IPS-NIHi11 (cell line): Measurements from ENCODE around the gene SPATA32.
"Not testable (repeated sequence)": the region's sequence is repeated elsewhere in the genome, so short reads cannot be mapped to it uniquely, and the experiment has no call there.

Experiments used
- DNase-seq: peaks from one replicate; pipeline ENCODE4 v3.0.0; 2012; ENCODE audit warnings: mixed read lengths, low spot score

Gene SPATA32

DNA sequence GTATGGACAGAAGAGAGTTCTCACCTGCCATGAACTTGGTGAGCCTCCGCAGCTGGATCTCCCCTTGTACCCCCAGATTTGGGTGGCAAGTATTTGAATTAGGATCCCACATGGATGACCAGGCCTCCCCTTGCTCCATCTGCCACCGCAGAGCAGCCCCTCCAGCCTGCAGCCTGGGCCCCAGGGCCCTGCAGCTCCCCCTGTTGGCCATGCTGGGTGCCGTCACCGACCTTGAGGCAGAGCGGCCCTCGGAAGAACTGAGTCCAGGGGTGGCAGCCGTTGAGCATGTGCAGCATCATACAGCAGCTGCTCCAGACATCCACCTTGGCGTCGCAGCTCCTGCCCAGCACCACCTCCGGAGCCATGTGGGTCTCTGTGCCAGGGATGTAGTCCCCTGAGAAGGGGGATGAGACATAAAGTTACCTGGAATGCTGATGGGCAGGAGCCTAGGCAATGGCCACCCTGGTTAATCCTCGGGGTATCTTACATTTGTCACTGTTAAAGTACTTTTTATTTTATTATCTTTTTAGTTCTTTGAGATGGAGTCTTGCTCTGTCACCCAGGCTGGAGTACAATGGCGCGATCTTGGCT lies 9.0 kb upstream of the SPATA32 start:
- peak; percentile 91 for DNase-seq

DNA sequence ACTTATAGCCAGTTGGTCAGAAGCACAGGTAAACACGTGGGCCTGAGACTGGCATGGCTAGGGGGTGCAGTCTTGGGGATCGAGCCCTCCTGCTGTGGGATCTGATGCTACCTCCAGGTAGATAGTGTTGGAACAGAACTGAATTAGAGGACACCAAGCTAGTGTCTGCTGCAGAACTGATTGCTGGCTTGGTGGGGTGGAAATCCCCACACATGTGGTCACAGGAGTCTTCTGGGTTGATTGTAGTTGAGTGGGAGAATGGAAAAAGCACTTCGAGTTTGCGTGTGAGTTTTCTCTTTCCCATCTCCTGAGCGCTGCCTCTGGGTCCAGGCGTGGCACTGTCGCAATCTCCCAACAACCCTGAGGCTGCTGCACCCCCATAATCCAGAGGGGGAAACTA lies 8.0 kb upstream of the SPATA32 start:
- no peak for DNase-seq

DNA sequence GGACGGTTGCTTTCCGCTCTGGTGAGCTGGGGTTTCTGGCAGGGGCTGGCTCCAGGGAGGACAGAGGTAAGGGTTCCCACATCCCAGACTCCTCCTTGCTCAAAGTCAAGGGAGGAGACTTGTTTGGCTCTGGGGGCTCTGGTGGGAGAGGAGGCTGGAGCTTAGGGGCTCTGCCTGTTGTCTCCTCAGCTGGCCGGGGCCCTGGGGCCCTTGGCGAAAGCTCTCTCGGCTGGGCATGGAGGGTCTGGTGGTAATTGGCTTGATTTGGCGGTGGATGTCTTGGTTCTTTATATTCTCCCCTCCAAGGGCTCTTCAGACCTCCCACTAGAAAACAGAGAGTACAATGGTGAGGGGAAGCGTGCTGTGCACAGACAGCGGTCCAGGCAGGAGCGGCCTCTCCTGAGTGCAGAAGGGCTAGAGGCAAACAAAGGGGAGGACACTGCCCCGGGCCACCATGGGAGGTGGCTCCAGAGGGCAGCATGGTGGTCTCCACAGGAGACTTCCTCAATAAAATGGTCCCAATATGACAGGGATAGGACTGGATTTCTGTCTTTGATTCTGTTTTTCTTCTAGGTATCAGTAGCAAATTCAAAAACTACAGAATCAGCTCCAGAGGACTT lies 5.7 kb upstream of the SPATA32 start:
- no peak for DNase-seq

DNA sequence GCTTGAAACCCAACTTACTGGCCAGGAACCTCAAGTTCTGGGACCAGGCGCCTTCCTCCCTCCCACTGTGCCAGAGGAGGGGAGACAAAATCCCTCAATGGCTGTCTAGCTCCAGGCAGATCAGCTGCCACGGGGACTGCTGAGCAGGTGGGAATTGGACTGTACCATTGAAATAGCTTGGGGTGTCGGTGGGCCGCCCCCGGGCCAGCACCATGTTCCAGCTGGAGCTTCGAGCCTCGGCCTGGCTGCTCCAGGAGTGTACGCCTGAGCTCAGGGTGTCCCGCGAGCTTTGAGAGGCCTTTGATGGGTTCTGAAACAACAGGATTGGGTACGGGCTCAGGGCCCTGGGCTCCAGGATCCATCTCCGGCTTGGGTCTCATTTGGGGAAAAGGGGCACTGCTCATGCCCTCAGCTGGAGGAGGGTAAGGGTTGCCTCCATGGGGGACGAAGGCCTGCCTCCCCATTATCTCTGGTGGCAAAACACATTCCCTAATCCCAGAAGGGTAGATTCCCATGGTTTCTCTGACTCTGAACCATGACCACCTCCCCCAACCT lies 4.6 kb upstream of the SPATA32 start:
- no peak for DNase-seq

DNA sequence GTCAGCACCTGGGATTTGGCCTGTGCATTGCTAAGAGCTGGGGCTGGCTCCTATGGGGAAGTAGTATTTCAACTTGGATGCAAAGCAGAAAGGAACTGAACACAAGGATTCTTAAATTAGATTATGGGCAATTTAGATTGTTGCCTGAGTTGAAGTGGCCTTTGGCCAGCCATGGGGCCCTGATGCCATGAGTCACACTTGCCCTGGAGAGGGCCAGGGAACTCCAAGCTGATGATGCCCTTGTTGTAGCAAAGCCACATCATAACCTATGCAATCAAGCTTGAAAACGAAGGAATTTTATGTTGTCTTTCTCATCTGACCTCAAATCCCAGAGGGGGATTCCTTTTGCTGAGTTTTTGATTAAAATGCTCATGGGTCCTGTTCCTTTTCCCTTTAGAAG lies 3.9 kb upstream of the SPATA32 start:
- no peak for DNase-seq

DNA sequence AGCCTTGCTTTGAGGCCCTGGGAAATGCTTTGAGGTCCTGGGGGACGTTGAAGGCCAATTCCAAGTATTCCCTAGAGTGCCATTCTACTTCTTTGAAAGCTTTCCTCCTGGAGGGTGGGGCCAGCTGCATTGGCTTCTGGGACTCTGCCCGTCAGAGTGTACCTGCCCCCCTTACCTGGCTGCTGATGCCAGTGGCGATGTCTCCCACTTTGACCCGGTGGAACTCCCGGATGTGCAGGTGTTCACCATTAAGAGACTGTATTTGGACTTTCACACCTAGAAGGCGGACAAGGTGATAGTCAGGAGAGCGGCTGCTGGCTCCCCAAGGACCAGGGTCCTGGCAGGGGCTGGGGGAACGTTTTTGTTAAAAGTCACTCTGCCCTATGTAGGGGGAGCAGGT lies 3.1 kb upstream of the SPATA32 start:
- no peak for DNase-seq

DNA sequence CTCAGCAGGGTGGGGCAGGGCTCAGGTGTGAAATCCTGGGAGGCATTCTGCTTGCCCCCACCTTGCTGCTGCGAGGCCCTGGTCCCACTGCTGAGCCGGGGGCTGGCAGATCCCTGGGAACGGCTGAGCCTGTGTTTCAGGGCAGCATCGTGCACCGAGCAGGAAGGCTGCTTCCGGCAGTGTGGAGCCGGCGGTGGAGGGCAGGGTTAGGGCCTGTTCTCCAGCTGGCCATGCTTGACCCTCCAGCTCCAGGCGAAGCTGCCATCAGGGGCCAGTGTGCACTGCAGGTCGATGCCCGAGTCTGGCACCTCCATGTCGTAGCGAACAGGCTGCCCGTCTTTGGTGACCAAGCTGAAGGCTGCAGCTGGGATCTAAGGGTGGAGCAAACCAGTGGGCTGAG lies 2.5 kb upstream of the SPATA32 start:
- DNase-seq = no peak

DNA sequence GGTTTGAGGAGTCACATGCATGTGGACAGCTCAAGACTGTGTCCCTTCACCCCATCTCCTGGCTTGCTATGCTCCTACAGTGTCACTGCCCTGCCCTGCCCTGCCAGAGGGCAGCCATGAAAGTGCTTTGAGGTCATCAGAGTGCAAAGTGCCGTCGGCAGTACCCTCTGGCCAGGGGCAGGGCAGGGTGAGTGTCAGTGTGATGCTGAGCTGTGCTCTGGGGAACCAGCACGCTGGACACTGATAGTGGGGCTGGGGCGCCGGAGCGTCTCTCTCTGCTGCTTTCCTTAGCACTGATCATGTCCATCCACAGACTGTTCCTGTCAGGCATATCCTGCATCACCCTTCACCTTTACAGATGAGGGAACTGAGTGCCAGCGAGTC lies 1.6 kb upstream of the SPATA32 start:
- DNase-seq = no peak

DNA sequence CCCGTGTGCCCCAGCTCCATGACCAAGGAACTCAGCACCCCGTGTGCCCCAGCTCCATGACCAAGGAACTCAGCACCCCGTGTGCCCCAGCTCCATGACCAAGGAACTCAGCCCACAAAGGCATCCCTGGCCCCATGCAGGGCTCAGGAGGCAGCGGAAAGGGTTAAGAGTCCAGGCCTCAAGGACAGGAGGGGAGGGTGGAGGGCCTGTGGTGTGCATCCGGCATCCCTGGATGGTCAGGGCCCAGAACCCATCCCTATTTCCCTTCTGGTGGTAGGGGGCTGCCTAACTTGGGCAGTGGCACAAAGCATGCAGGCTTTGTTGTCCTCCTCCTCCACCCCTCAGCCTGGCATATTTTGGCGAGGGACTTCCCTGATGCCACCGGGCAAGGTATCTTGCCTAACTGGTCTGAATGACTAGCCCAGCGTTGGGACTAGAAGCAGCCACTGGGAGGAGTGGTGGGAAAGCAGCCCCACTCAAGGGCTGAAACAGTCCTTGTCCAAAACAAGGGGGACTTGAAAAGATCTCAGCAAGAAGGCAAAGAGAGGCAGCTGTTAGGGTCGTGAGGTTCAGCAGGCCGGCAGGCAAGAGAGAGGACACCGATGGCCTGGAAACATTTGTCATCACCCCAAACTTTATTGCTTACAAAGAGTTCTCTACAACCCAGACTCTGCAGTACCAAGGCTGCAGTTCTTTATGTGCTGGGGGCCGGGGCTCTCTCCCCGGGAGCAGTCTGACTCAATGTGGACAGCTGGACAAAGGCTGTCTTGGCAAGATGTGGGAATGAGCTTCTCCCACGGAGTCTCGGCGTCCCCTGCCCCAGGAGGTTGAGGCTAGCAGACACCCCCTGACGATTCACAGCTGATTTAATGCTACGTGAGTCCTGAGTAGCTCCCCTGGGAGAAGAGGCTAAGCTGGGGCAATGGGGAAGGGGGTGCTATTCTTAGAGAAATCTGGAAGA lies 902 bp upstream of the SPATA32 start:
- DNase-seq = no peak

DNA sequence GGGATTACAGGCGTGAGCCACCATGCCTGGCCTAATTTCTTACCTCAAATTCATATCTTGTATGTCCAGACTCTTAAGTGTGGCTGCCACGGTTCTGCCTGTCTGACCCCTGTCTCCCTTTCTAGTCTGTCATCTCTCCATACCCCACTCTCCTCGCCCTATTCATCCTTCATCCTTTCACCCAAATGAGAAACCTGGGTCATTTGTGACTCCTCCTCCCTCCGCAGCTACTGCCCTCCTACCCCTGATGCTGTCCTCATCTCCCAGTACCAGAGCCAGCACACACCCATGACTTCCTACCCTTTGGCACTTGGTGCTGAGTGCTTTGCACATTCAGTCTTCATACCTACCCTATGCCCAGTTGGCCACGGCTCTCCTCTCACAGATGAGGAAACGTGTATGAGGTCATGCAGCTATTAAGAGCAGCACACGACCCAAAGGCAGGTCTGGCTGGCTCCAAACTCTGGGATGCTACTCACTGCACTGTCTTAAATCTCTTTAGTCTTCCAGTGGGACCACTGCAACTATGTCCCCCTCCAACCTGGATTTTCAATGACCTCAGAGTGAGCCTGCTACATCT lies 1.6 kb downstream of the SPATA32 start:
- DNase-seq = no peak

DNA sequence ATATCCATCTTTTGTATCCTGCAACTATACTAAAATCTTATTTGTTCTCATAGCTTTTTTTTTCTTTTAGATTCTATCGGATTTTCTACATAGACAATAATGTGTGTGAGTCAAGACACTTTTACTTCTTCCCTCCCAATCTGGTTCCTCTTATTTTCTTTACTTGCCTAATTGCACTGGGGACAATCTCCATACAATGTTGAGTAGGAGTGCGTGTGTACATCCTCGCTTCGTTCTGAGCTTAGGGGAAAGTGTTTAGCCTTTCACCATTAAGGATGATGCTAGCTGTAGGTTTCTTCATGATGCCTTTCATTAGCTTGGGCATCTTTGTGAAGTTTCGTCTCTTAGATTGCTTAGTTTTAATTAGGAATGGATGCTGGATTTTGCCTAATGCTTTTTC lies 2.9 kb downstream of the SPATA32 start:
- DNase-seq = no peak

DNA sequence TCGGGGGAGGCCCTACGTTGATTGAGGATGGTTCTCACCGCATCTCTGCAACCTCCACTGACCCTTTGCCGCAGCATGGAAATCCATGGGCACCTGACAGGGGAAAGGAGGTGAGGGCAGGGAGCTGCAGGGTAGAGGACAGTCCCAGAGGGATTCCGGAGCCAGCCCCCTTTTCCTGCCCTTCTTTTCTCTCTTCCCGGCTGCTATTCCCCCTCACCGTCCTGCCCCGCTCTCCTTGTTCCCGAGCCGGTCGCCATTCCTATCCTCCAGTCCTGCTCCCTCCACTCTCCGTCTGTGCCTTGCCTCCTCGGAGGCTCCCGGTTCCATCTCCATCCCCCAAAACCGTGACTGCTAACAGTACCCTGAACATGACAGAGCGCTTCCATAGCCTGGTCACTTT lies 4.8 kb downstream of the SPATA32 start:
- DNase-seq = peak; percentile 41

DNA sequence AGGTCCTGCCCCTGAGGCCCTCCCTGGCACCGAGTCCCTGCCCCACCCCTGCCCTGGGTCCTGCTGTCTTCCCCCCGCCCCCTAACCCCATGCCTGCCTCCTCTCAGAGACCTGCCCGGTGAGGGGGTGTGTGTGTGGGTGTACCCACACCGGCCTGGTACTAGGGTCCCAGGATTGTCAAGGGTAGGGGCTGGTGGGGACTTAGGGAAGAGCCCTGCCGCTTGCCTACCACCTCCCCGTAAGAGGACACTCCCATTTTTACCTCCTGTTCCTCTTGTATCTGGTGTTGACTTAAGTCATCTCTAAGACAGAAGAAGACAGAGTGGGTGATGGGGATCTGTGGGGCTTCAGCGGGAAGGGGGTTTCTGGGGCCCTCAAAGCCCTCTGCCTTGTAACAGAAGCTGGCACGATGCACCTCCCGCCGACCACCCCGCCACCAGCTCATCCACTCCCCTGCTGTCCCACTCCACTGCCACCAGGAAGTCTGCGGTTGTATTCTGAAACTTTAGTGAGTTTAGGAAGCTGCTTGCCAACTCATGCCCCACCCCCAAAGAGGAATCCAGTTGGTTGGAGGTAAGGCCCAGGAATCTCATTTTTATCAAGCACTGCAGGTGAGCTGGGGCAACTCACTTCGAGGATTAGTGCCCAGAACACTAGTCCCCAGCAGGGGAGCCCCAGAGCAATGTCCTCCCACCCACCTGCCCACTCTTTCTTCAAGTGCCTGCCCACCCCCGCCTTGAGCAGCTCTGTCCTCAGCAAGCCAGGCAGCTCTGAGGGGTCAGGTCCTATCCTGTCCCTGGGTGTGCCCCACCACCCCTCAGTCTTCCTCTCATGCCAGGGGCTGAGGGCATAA lies 5.6 kb downstream of the SPATA32 start:
- peak; percentile 65 for DNase-seq

DNA sequence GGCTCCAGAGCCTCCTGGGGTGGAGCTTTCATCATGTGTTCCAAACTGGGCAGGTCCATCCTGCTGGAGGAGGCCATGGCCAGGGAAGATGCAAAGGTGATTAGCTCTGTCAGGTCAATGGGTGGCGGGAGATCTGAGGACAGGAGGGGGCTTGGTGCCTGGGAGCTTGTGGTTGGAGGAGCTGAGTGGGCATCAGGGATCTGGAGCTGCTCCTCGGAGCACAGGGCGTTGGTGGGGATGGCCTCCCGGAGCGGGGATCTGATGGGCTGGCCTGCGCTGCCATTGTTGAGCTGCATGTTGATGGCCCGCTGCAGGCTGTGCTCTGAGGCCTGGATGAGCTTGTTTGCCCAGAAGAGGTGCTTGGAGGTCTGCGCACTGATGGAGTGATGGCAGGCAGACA lies 6.5 kb downstream of the SPATA32 start:
- no peak for DNase-seq

DNA sequence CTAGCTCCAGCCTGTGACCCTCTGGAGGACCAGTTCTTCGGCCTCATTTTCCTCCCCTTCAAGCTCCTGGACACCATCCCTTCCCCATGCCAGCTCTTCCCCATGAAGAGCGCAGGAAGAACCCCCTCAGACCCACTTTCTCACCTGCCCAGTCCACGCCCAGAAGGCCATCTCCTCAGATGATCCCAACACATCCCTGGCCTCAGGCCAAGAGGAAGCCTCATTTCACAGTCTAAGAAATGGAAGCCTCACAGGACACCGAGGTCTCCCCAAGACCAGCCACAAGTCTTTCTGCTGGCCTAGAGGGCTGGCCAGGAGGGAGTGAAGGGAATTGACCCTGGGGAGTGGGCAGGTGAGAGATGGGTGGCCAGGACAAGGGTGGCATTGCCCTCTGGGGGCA lies 8.0 kb downstream of the SPATA32 start:
- no peak for DNase-seq

DNA sequence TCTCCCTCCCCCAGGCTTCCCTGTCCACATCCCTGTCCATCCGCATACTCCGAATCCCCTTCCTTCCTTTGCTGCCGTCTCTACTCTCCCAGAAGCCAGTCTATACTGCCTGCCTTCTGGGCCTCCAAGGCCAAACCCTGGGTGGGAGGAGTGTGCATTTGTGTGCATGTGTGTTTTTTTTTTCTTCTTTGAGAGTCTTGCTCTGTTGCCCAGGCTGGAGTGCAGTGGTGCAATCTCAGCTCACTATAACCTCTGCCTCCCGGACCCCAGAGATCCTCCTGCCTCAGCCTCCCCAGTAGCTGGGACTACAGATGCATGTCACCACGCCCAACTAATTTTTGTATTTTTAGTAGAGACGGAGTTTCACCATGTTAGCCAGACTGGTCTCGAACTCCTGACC lies 8.7 kb downstream of the SPATA32 start:
- not testable (repeated sequence) for DNase-seq

DNA sequence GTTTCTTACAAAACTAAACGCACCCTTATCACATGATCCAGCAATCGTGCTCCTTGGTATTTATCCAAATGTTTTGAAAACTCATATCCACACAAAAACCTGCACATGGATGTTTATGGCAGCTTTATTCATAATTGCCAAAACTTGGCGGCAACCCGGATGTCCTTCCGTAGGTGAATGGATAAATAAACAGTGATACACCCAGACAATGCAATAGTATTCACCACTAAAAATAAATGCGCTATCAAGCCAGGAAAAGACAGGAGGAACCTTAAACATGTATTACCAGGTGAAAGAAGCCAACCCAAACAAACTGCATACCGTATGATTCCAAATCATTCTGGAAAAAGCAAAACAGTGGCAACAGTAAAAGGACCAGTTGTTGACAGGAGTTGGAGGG lies 10.0 kb downstream of the SPATA32 start:
- no peak for DNase-seq

DNA sequence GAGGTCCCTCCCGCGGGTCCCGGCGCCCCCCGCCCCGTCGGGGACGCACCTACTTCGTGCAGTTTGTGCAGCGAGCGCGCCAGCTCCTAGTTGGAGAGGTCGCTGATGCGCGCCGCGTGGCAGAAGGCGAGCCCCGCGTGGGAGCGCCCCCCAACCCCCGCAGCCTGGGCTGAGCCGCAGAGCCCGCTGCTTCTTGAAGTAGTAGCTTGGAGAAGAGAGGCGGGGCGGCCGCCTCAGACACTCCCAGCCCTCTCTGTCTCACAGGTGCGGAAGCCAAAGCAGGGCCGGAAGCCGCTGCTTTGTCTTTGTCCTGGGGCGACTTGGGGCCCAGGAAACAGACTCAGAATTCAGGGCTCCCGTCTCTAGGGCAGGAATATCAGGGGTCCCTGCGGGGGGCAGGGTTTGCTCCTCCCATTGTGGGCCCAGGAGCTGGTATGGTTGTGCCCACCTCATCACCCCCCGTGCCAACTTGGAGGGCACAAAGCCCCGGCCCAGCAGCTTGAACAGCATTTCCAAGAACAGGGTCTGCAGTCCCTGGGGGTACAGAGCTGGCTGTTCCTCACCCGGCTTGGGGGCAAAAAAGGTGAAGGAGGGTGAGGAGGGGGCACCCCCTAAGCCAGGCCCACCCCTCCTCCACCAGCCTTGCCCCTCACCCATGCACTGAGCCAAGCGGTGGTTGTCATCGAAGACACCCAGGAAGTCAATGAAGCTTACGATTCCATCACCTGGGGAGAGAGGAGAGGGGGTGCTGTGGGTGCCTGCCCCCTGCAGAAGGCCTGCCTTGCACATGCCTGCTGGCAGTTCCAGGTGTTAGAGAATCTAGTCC lies 13.5 kb downstream of the SPATA32 start:
- DNase-seq = peak; percentile 86

DNA sequence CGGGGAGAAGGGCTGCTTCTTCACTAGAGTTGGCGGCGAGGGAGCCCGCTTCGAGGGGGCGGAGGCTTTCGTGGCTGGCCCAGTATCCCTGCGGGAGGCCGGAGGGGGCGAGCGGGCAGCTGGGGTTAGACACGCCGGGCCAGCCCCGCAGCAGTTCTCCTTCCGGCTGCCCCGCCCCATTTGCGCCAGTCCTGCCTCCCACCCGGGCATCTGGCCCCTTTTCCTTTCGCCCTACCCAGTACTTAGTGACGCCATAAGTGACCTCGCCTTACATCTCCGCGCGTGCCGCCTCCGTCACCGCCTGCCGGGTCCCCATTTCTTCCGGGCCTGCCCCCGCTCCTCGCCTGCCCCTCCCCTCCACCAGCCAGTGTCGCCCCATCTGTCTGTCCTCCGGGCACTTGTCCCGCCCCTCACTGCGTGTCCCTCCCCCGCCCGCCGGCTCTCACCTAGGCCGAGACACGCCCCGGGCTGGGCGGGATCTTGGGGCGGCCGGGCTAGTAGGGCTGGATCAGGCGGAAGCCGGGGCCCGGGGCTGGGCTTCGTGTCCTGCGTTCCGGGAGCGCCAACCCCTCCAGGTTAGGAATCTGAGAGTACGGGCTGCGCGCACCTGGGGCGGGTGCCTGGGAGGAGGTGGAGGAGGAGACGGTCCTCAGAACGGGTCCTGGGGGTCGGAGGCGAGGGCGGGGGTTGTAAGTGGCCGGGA lies 14.3 kb downstream of the SPATA32 start:
- peak; percentile 99 for DNase-seq

DNA sequence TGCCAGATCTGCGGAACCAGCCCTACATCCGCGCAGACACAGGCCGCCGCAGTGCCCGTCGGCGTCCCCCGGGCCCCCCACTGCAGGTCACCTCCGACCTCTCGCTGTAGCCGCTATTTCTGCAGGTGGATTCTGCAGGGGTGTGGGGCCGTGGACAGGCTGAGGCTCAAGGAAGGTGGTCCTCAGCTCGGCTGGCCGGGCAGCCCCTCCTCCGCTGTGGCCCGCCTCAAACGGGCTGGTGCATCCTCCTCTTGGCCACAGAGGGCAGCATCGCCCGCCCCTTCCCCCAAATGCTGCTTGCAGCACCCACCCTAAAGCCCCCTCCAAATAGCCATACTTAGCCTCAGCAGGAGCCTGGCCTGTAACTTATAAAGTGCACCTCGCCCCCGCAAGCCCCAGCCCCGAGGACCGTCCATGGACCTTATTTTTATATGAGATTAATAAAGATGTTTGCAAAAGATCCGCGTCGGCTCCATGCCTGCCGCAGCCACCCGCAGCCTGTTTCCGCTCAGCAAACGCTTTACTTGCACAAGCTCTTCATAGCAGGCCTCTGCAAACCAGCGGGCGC lies 14.9 kb downstream of the SPATA32 start:
- peak; percentile 88 for DNase-seq
